NCI-H446 treated with DMSO at 0.1 percent for 48 hours (cell line): ENCODE data around the gene MKRN2OS.

Experiments
- DNase-seq: peaks from one replicate; lab custom pipeline; 2025; lab: John Stamatoyannopoulos, UW

Gene MKRN2OS, protein sequence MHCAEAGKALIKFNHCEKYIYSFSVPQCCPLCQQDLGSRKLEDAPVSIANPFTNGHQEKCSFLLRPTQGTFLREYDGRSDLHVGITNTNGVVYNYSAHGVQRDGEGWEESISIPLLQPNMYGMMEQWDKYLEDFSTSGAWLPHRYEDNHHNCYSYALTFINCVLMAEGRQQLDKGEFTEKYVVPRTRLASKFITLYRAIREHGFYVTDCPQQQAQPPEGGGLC

GRCh38 chr3:12545473-12545791 lies at the start of gene MKRN2OS:
TSS of gene MKRN2OS (minus strand) at chr3:12545499. CDS start at chr3:12545464, 35 bp downstream.
- no peak for DNase-seq

DNA sequence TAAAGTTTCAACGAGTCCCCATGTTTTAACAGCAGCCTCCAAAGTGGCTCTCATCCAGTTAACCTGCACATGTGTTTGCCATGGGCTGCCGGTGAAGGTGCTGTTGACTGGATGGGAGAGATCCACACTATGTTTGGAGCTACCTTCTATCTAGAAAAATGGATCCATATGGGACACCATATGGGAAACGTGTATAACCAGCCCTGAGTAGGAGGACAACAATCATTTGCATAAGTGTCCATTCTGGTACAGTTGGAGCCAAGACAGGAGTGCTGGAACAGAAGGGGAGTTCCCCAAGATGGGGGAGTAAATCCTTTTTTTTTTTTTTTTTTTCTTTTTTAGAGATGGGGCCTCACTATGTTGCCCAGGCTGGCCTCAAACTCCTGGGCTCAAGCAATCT lies 48.2 kb upstream of the MKRN2OS start:
- no peak for DNase-seq

- no peak for DNase-seq
Observed at GRCh38 chr3:12591997-12592715, 46.9 kb upstream of the MKRN2OS start.

GRCh38 chr3:12591456-12591855 lies 46.2 kb upstream of the MKRN2OS start:
- no peak for DNase-seq

- no peak for DNase-seq
Observed at GRCh38 chr3:12590096-12590495, 44.8 kb upstream of the MKRN2OS start.

GRCh38 chr3:12588039-12589009 lies 43.0 kb upstream of the MKRN2OS start:
- no peak for DNase-seq

GRCh38 chr3:12586403-12586802 lies 41.1 kb upstream of the MKRN2OS start:
- DNase-seq = no peak

DNA sequence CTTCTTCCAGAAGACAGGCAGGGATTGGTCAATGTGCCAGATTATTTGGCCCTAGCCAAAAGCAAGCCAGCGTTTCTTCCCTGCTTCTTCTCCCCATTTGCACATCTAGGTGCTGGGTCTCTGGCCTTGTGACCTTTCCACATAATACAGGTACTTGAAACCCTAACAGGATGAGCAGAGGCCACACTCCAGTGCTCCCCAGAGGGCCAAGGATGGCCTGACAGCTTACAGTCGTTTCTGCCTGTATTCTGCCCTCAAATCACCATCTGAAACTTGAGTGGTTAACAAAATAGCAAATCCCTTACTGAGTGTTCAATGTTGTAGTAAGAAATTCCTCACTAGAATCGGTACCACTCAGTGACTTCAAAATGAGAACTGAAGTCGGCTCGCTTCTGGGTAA lies 40.7 kb upstream of the MKRN2OS start:
- DNase-seq = no peak

- no peak for DNase-seq
Observed at GRCh38 chr3:12585181-12585580, 39.9 kb upstream of the MKRN2OS start.

GRCh38 chr3:12584083-12584482 lies 38.8 kb upstream of the MKRN2OS start:
- DNase-seq = no peak

DNA sequence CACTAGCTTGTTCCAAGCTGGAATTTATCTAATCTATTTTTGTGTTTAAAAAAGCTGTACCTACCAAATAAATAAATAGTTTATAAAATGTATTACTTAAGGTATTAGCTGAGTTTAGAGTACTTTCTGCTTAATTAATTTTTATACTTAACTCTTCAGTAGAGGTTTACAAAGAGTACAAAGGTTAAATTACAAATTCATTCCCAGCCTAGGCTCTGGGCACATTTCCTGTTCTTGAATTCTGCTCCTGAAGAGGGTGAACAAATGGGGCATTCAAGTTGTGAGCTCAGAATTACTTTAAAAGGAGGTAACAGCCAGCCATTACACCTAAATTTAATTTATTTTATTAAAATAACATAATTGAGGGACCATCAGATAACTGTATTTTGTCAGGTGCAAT lies 38.0 kb upstream of the MKRN2OS start:
- no peak for DNase-seq

- DNase-seq = no peak
Observed at GRCh38 chr3:12582730-12583129, 37.4 kb upstream of the MKRN2OS start.

GRCh38 chr3:12579905-12580304 lies 34.6 kb upstream of the MKRN2OS start:
- DNase-seq = no peak

- no peak for DNase-seq
Observed at GRCh38 chr3:12579456-12579855, 34.2 kb upstream of the MKRN2OS start.

DNA sequence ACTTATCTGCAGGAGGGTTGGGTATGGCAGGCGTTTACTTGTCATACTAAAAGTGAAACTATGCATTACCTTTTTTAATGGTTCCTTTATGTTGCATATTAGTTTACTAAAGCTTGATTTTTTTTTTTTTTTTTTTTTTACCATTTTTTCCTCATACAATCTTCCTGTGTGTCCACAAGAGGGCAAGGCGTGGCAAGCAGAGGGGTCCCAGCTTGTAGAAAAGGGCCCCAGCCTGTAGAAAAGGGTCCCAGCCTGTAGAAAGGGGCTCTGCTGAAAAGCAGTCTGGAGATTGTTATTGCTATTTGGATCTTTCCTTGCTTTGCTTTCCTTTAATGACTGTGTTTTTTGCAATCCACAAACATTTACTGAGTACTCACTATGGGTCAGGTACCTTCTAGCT lies 33.4 kb upstream of the MKRN2OS start:
- DNase-seq = no peak

GRCh38 chr3:12577379-12577778 lies 32.1 kb upstream of the MKRN2OS start:
- DNase-seq = no peak

GRCh38 chr3:12574661-12575060 lies 29.4 kb upstream of the MKRN2OS start:
- DNase-seq = no peak

GRCh38 chr3:12574131-12574530 lies 28.8 kb upstream of the MKRN2OS start:
- no peak for DNase-seq

DNA sequence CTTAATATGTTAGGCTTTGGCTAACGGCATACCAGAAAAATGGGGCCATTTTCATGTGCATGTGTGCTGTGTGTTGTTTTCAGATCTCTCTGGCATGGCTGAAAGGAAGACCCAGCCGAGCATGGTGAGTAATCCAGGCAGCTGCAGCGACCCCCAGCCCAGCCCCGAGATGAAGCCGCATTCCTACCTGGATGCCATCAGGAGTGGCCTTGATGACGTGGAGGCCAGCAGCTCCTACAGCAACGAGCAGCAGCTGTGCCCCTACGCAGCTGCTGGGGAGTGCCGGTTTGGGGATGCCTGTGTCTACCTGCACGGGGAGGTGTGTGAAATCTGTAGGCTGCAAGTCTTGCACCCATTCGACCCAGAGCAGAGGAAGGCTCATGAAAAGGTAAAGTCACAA lies 26.7 kb upstream of the MKRN2OS start:
- DNase-seq = no peak

DNA sequence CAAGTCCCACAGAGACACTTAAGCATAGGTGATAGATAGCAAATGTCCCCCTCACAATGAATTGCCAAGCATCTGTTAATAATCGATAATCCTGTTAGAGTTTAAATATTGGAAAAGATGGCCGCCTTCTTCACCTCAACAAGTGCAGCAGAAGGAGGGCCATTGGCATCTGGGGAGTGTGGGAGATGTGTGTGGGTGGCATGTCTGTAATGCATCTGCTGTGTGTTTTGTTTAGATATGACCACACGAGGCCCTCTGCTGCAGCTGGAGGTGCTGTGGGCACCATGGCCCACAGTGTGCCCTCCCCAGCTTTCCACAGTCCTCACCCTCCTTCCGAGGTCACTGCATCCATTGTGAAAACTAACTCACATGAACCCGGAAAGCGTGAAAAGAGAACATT lies 24.5 kb upstream of the MKRN2OS start:
- no peak for DNase-seq

- DNase-seq = no peak
Observed at GRCh38 chr3:12568747-12569146, 23.4 kb upstream of the MKRN2OS start.

- no peak for DNase-seq
Observed at GRCh38 chr3:12566976-12567375, 21.7 kb upstream of the MKRN2OS start.

- no peak for DNase-seq
Observed at GRCh38 chr3:12562451-12562850, 17.2 kb upstream of the MKRN2OS start.
